HL-60 (cell line): ENCODE measurements around the gene ASCC1.

Experiments used
- CTCF ChIP-seq: IDR thresholded peaks from one replicate; pipeline ENCODE4 v1.5.1; 2011; ENCODE audit warnings: low read length, control low read depth, inconsistent platforms; ENCODE audit not compliant: insufficient read depth
- GABPA ChIP-seq: IDR thresholded peaks from 2 replicates; pipeline ENCODE4 v1.6.1; 2012; ENCODE audit warnings: low read depth
- POLR2AphosphoS5 ChIP-seq: IDR thresholded peaks from 2 replicates; pipeline ENCODE4 v1.6.1; 2012; ENCODE audit warnings: low read depth
- REST ChIP-seq: IDR thresholded peaks from 2 replicates; pipeline ENCODE4 v1.6.1; 2012; ENCODE audit warnings: low read depth; ENCODE audit not compliant: insufficient replicate concordance
- SPI1 ChIP-seq: IDR thresholded peaks from 2 replicates; pipeline ENCODE4 v1.6.1; 2012; ENCODE audit warnings: low read depth, mild to moderate bottlenecking, borderline replicate concordance

- TF ChIP-seq REST: no peak
- no peak for TF ChIP-seq CTCF
- no peak for TF ChIP-seq POLR2AphosphoS5
- no peak for TF ChIP-seq SPI1
- no peak for TF ChIP-seq GABPA
Observed at GRCh38 chr10:72223743-72224101, 7.6 kb upstream of the ASCC1 start.
